Dermis microvascular lymphatic vessel endothelial cell (primary cell): ENCODE measurements around the gene FAM81A. TPM values are rescaled to one million over a fixed set of nuclear protein-coding genes. Genes with fewer than 3 reads are reported as not detected.
"Not testable (repeated sequence)": the region's sequence is repeated elsewhere in the genome, so short reads cannot be mapped to it uniquely, and the experiment has no call there.

ENCODE experiments used
- DNase-seq, 2 donors: peaks; one replicate each; pipeline versions ENCODE4 v3.0.0 to v3.0.0-alpha.2; 2010; ENCODE audit warnings: low read depth in 2 of 2
- total RNA-seq: library from RNA; depleted of rRNA; stranded (reverse); fragments of >200 nt; gene quantifications from 2 replicates; pipeline ENCODE4 v1.2.1, GENCODE V29; 2014

The FAM81A gene
- under 0.01 and 0.13 TPM in 2 replicates for total RNA-seq

DNA sequence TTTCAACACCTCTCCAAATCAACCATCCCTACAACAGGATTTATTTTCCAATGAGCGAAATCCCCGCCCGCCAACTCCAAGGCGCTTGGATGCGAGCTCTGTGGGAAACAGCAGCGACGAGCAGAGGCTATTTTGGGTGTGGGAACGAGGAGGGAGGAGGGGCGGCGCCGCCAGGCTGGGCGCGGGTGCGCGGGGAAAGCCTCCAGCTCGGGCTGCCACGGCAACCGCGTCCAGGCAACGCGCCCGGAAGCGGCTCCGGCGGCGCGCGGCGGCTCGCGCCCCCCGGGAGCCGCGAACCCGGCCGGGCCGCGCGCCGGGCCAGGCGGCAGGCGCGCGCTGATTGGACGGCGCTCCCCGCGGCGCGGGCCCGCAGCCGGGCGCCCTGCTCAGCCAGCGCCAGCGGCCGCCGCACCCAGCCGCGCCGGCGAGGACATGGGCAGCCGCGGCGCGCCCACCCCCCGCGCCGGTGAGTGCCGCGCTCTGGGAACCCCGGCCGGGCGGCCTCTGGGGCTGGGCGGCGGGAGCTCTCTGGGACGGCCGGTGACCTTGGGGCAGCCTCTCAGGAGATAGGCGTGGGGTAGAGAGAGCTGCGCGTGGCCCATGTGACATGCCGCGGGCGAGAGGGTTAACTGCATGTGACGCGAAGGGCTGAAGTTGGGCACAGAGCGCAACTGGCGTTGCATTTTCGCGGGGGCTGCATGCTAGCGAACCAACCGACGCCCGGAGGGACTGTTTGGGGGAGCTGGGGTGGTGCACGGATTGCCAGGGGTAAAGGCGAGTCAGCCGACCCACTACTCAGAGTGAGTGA, at the start of gene FAM81A:
TSS of gene FAM81A (plus strand) at position 370 of the 808 bp plus-strand sequence. CDS start 20,441 bp downstream, outside the sequence.
- DNase-seq, result peak; percentile 6 to 64

DNA sequence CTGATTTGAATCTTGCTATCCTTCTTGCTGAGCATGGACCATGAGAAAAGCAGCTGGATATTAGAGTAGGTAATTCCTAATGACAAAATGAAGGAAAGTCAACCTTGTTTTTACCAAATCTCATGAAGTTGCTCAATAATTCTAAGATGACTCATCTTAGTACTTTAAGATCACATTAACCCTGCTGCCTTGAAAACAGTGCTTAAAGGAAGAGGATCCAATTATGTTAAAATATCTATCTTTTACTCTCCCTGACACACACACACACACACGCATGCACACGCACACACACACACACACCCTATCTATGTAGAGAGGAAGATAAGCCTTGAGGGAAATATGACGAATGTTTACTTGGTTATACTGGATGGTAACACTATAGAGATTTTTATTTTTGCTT, 49.3 kb upstream of the FAM81A start:
- DNase-seq, result no peak

DNA sequence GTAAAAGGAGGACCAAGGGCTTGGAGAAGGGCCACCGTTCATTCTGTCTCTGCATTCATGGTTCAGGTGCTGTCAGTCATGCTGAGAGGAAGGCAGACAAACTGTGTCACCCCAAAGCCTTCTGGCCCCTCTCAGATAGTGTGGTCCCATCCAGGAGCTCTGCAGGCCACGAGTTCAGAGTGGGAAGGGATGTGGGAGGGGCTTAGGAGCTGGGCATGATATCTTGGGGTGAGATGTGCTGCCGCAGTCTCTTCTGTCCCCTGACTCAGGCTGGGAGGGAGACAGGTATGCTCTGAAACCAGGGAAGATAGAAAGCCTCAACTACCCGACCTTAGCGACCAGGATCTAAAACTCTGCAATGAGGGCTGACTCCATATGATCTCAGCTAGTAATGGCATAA, 45.7 kb upstream of the FAM81A start:
- no peak for DNase-seq

DNA sequence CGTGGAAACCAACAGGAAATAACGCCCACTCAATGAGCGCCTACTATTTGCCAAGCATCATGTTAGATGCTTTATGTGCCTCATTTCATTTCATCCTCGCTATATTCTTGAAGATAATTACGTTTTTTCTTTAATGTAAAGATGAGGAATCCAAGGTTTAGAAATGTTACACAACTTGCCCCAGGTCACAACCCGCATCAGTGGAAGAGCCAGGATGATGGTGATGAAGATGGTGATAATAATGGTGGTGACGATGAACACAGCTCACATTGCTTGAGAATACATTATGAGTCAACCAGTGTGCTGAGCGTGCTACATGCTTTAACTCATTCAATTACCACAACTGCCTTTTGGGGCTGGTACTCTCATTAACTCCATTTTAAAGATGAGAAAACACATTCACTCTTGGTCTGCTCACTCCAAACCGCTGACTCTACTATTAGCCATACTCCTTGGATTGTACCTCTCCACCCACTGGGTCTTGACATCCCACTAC, 43.8 kb upstream of the FAM81A start:
- no peak for DNase-seq

DNA sequence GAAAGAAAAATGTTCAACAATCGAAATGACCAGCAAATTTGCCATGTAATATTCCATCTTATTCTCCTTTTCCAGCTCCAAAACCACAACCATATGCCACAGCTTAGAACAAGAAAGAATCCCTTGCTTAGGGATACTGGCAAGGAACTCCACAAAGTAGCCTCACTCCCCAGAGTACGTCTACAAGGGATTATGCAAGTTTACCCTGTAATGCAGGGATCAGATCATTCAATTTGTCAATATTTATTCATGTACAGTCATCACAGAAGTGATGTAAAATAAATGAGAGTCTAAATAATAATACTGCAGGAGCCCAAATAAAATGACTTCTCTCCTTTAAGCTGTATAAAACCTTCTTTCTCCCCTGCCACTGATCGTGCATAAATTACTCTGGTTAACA, 41.8 kb upstream of the FAM81A start:
- no peak for DNase-seq

DNA sequence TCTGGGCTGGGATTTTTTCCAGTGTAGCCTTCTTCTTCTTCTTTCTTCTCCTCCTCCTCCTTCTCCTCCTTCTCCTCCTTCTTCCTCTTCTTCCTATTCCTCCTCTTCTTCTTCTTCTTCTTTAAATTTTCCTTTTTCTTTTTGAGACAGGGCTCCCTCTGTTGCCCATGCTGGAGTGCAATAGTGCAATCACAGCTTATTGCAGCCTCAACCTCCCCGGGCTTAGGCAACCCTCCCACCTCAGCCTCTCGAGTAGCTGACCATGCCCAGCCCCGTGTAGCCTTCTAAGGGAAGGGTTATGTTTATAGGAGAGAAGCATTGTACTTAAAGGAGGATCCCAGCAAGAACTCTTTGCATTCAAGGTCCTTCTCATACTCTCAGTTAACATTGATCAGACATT, 41.3 kb upstream of the FAM81A start:
- DNase-seq, result no peak

DNA sequence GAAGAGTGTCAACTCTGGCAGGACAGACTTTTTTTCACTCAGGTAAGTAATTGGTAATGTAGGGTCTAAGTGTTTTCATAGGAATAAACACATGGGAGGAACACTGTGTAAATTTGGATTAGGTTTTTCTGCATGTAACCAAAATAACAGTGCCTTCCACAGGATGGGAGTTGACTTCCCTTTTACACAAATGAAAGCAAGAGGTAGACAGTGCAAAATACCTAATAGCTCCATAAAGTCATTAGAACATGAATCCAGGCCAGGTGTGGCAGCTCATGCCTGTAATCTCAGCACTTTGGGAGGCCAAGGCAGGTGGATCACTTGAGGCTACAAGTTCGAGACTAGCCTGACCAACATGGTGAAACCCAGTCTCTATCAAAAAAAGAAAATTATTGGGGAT, 39.8 kb upstream of the FAM81A start:
- no peak for DNase-seq

DNA sequence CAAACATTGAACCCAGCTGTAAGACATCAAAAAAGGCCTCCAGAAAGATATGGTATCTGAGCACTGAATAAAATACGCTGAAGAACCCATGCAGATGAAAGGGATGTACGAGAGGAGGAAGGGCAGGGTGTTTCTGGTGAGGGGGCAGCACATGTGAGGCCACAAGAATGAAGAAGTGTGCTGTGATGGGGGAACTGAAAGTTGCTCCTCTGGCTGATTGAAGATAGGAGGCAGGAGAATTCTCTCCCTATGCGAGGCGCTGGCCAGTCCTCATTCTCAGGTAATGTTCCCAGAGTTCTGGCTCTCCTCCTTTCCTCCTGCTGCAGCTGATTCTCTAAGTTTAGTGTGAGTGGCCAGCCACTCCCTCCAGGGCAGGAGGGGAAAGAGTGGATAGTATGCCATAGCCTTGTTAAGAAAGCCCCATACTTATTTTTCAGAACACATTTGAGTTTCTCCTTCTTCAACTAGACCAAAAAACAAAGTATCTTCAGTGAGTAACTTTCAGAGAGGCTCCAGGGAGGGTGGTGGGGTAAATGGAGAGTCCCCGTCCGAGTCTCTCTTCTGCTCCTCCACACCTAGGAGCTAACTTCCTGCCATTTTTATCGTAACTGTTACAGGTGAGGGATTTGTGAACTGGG, 38.4 kb upstream of the FAM81A start:
- no peak for DNase-seq

DNA sequence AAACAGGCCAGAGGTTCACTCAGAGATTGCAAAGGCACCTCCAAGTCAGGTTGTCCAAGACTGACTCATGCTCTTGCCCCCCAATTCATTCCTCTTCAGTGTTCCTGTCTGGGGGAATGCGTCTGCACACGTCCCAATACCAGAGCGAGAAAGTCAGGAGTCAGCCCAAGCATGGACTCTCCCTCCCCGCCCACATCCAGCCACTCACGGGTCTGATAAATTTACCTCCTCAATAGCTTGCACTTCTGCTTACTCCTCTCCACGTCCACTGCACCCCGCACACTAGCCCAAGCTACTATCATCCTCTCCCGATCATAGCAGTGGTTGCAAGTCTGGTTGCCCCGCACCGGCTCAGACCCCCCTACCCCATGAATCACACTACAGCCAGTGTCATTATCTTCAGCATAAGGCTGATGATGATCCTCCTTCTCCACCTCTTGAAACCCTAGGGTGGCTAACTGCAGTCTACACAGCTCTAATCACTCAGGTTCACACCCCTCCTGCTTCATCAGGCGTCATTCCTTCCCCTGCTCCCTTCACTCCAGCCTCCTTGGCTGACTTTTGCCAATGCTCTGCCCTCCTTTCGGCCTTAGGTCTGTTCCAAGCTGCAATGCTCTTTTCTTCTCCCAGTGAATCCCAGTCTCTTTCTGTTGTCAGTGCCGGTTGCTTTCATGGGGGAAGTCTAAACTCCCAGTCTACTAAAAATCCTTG, 37.7 kb upstream of the FAM81A start:
- DNase-seq, result no peak

DNA sequence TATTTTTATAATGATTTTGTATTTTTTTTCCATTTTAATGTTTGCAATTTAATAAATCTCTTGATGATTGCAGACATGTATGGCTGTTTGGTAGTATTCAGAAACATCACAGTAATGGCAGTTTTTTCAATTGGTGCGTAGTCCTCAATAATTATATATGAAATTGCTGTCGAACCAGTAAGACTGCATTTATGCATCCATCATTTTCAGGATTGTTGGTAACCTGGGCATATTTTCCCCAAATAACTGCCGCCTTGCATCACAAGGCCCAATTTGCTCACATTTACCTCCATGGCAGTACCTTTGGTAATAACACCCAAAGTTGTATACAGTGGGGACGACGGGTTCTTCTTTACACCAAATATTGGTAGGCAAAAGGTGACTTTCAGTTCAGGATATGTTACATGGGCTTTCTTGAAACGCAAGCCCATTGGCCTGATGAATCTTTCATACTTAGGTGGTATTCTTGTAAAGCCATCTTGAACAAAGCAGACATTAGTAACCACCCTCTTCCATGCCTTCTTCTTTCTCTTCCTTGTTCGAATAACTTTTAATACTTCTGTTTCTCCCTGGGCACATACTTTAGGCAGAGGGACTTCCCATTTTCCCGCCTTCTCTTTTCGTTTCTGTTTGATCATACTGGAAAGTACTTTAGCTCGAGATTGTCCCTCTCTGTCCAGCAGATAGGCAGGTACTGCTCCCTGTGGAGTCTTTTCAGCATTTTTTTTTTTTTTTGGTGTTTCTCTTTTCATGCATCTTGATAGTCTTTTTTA, 36.7 kb upstream of the FAM81A start:
- DNase-seq, result not testable (repeated sequence)

DNA sequence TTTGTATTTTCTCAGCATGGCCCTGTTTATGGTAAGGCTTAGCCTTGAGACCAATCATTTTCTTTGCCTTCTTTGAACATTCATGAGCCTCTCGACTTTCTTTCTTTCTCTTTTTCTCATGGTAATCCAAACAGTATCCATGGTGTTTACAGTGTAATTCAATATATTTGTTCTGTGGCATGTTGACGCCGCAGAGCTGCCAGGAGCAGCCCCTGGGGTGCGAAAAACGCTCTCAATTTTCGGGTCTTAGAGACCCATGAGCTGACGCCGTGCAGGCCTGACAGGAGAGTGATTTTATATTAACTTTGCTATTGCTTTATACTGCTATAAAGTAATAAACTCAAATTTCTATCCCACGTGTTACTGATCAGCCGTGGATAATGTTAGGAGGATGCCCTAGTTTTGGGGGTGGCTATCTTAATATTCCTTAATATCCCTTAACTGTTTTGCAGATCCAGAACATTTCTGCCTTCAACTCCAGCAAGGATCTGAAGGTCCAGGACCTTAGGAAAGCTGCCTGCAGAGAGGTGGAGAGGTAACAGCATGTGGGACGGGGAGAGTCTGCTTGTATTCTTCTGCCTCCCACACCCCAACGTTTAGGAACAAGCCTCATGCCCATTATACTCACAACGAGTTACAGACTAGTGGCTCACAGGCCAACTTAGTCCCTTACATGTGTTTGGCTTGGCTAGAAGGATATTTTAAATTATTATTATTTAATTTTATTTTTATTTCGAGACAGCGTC, 36.0 kb upstream of the FAM81A start:
- no peak for DNase-seq

DNA sequence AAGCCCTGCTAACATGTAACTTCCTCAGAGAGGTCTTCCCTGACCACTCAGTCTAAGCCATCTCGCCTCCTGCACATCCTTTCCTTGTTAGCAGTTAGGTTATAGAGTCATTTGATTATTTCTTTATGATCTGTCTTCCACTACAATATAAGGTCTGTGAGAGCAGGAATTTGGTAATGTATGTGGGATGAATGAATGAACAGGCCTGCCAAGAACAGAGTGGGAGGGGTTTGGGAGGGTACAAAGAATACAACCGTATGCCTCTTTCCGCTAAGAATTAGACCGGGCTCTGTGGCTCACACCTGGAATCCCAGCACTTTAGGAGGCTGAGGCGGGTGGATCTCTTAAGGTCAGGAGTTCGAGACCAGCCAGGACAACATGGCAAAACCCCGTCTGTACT, 32.9 kb upstream of the FAM81A start:
- DNase-seq, result no peak

DNA sequence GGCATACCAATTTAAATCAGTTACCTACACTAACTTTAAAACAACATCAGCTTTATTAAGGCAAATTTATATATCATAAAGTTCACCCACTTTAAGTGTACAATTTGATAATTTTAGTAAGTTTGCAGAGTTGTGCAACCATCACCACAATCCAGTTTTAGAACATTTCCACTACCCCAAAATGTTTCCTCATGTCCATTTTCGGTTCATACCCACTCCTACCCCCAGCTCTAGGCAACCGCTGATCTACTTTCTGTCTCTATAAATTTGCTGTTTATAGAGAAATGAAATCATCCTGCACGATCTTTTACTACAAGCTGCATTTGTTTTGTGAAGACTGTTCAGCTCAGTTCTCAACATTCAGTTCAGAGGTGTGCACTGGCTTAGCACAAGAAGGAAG, 31.5 kb upstream of the FAM81A start:
- DNase-seq, result no peak

DNA sequence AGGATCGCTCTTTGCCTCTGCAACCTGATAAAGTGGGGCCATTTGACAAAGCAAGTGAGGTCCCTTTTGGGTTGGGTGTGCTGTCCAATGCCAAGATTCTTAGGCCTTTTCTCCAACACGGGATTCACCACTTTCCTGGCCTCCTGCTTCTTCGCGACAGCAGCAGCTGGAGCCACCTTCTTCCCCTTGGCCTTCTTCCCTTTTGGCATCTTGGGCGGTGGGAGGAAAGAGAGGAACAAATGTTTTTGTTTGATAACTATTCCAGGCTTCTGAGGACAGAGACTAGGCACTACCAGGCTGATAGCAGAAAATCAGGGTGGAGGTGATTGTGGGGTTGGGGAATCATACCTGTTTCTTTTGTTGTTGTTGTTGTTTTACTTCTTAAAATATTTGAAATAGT, 30.0 kb upstream of the FAM81A start:
- DNase-seq, result no peak

DNA sequence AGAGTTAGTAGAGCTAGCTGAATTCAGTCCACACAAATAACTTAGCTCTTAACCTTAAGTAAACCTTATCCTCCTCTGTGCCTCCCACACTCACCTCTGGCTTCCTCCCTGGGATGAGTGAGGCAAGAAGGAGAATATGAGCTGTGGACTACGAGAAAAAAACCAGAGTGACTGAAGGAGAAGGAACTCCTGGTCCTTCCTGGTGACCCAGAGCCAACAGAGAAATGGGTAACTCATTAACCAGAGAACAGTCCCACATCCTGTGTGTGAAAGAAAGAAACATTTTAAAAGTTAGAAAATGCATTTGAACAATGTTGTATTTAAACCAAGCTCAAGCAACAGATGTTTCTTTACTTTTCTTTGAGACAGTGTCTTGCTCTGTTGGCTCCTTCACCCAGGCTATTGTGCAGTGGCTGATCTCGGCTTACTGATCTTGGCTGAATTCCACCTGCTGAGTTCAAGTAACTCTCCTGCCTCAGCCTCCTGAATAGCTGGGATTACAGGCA, 27.5 kb upstream of the FAM81A start:
- DNase-seq, result no peak

DNA sequence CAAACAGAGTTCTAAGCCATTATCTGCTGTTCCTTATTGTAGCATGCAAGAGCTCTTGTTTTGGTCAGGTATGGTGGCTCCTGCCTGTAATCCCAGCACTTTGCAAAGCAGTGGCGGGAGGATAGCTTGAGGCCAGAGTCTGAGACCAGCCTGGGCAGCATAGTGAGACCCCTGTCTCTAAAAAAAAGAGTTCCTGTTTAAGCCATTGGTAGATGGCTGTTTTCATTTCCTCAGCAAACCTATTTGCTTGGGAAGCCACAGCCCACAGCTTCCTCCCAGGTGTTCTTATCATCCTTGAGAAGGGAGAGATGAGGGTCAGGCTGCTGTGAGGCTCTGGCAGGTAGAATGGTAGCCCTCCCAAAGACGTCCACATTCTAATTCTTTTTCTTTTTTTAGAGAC, 24.4 kb upstream of the FAM81A start:
- no peak for DNase-seq

DNA sequence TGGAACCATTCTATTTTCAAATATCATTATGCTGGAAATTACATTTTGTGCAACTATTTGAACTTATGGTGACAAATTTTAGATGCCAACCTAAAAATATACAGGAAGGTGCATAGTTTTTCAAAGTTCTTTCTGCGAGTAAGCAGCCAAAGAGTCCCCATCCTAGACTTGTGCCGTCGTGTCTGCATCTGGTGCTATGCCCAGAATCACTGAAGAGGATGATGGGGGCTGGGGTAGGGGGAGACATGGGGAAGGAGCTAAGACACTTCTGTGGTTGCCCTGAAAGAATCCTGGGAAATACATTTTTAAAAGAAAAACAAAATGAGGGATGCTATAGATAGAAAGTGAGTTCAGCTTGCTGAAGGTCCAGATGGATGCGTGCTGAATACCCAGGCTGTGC, 21.2 kb upstream of the FAM81A start:
- no peak for DNase-seq

DNA sequence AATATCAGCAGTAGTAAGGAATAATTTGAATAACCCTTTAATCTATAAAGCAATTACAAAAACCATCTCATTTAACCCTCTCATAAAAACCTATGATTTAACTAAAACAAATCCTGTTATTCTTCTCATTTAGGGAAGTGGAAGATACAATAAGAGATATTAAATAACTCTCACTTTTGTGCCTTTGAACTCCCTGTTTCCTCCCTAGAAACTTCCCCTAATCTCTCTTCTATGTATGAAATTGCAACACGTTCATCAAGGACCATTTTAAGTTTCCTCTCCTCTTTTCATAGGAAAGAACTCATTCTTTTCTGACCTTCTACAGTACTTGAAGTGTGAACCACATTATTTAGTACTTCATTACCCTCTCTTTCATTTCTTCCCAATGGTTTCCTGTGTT, 18.8 kb upstream of the FAM81A start:
- DNase-seq, result no peak

DNA sequence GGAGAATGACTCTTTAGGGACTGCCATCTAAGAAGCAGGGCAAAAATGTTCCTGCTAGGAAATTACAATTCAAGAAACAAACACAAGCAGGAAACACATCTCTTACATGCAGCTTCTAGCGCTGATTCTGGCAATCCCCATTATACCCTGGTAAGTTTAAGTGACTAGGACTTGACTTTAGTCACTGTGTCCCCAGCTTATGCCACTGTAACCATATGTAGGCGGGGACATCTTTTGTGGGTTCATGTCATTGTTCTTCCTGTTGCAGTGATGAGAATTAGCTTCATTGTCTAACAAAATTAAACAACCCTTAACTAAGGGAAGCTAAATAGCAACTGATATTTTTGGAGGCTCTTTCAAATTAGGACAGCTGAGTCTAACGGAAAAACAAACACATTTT, 17.9 kb upstream of the FAM81A start:
- no peak for DNase-seq

DNA sequence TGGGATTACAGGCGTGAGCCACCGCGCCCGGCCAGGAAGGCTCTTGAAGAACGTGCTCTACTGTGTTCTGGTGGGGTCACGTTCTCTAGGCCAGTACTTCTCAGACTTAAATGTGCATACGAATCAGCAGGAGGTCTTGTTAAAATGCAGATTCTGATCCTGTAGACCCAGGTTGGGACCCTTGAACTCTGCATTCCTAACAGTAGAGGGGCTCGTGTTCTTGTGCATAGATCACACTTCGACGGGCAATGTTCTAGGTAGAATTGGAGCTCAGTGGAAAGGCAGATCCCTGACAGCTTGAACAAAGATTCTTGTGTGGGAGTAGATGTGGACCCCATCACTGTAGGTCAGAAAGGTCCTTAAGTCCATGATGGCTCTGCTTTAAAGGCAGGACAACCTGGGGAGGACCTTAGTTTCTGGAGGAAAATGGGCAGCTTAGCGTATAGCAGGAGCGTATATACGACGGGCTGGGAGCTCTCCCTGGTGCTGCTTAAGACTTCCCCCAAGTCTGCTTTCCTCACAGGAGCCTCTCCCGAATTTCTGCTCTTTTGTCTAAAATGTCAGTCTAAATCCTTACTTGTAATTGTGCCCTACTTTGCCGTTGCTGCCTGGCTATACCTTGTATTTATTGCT, 16.9 kb upstream of the FAM81A start:
- peak in 1 of 2 donors; percentile 54 for DNase-seq
